Measurements from ENCODE around the gene CCDC138.

DNA sequence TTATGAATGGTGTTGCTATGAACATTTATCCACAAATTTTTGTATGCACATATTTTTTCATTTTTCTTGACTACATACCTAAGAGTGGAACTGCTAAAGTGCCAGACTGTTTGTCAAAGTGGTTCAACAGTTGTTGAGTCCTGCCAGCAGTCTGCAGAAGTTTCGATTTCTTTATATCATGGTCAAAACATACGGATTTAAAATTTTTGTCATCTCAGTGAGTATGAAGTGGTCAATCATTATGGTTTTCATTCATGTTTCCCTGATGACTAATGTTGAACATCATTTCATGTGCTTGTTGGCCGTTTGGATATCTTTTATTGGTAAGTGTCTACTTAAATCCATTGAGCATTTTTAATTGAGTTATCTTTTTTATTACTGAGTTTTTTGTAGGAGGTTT is 39.2 kb downstream of the CCDC138 start:
- TF ChIP-seq, protein P1, sequence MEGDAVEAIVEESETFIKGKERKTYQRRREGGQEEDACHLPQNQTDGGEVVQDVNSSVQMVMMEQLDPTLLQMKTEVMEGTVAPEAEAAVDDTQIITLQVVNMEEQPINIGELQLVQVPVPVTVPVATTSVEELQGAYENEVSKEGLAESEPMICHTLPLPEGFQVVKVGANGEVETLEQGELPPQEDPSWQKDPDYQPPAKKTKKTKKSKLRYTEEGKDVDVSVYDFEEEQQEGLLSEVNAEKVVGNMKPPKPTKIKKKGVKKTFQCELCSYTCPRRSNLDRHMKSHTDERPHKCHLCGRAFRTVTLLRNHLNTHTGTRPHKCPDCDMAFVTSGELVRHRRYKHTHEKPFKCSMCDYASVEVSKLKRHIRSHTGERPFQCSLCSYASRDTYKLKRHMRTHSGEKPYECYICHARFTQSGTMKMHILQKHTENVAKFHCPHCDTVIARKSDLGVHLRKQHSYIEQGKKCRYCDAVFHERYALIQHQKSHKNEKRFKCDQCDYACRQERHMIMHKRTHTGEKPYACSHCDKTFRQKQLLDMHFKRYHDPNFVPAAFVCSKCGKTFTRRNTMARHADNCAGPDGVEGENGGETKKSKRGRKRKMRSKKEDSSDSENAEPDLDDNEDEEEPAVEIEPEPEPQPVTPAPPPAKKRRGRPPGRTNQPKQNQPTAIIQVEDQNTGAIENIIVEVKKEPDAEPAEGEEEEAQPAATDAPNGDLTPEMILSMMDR (conservative IDR thresholded peaks at IDR 0.05; ENCODE audit: low read length), result 0 out of 2 replicates have a peak, but pooled peaks have one; percentile 14
- TF ChIP-seq EZH2phosphoT487 (IDR thresholded peaks at IDR 0.05; ENCODE audit: borderline replicate concordance, low read depth, low read length), result no peak
